Measurements from ENCODE around the gene RNF152.

RNF152 gene

DNA sequence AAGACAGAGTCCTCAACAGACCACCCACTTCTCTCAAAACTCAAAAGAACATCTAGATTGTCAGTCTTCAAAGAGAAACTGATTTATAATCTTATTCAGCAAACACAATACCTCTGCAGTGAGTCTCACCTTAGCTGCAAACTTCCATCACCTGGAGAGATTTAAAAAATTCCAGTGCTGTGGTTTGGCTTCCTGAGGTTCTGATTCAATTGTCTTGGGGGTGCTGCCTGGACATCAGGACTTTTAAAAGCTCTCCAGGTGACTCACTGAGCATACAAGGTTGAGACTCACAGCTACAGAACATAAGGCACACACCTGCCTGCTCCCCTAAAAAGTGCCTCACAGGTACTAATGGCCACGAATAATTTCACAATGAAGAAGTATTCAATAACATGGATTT is 40.3 kb downstream of the RNF152 start:
- peak; percentile 22 for DNase-seq

DNA sequence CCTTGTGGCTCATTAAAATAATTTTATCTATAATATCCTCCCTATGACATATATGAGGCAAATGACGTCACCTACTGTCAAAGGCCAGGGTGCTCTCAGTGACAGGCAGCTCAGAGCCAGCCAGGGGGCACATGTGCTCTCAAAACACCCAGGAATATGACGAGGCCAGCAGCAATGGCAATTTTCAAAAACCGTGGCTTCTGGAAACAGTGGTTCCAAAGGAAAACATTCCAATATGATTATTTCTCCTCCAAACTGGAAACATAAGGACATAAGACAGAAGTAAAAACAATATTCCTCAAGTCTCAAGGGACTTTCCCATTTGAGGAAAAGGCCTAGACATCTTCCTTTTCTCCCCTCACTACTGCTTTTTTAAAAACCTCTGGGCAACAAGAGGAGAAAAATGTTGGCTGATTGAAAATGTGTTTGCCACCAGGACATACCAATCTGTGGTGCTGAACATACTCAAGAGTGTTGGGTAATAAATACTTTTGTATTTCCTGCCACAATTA is 40.8 kb downstream of the RNF152 start:
- DNase-seq = peak; percentile 86

DNA sequence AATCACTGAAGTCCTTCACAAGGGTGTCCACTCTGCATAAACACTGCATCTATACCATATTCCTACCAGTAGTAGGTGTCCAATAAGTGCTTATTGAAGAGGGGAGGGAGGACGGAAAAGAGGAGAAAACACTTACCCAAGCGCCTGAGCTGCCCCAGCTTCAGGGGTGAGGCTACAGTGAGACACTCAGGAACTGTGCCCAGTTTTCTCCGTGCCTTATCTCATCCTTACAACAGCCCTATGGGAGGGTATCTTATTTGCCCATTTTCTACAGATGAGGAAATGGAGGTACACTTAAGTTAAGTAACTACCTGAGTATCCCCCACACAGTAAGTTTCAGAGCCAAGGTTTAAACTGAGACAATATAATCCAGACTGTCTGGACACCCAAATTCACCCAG is 41.5 kb downstream of the RNF152 start:
- DNase-seq = no peak

DNA sequence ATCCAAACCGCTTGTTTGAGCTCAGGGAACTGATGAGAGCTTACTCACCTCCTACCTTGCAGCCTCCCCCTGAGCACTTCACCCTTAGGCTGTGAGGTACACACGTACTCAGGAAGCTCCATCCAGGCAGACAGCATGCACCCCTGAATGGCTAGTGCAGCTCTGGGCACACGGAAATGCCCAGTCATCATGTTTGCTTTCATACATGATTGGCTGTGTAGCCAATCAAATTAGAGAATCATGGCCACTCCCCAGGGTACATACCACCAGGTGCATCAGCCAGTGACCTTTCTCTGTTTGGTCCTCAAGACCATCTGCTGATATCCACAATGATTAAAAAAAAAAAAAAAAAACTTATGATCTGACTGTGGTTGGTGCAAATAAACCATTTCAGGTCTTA is 42.1 kb downstream of the RNF152 start:
- DNase-seq = no peak

DNA sequence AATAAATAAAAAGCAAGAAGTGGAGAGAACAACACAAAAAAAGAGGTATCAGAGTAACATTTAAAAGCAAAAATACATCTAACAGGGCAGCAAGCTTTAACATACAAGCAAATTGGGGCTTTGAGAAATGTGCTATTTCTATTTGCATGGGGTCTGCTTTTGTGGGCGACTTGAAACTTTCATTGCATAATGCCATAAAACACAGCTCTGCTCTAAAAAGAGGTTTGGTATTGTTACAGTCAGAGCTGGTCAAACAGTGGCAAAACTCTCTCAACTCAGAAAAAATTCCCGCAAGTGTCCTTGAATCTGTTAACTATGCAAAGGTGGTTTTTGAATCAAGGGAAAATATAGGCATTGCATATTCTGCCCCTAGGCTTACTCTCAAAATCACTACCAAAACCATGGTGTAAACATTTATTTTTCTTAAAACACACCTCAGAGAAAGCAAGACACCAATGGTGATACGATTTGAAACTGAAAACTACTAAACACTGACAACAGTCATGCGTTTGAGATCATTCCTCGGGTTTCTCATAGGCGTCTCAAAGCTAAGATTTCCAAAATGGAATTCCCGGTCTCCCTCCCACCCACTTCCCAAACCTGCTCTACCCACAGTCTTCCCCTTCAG is 45.5 kb downstream of the RNF152 start:
- no peak for DNase-seq

DNA sequence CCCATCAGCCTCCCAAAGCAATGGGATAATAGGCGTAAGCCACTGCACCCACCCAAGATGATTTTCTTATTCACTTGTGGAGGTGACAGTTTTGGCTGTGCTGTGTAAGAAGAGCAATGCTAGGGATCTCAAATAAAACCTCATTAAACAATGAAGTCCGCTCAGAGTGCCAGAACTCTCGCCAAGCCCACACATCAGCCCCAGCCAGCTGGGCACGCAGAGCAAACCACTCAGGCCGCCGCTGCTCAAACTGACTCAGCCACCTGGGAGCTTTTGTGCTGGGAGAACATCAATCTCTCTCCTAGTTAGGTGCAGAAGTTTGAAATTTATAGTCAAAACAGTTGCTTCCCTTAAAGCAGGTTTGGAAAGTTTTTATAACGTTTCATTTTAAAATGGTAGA is 47.6 kb downstream of the RNF152 start:
- DNase-seq = no peak

DNA sequence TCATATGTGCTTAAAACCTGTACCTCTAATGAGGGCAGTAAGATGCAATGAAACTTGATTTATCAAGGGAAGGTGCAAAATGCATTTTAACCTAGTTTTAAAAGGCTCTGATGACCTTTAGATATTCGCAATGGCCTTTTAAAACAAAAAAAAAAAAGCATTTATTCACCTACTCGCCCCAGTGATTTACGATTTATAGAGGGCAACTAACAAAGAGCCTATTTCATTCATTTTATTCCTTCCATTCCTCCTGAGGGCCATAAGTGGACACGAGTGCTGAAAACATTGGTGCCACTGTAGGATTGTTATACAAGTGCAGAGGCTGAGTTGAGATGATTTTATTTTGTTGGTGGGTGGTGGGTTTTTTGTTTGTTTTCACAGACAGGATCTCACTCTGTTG is 48.1 kb downstream of the RNF152 start:
- no peak for DNase-seq

DNA sequence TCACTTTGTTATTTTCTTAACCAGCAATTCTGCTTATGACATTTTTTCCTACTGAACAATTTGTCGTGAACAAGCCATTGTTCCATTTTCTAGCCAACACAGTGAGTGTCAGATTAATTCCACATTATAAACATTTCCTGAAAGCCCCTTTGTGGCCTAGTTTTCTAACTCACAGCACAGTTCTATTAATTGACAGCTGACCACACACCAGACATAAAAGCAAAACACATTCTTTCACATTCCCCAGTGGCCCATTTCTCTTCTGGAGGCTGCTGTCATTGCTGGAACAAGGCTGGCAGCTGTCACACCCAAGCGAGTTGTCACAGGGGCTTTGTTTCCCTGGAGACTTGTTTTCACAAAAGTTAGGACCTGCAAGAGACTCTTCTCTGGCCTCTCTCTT is 50.7 kb downstream of the RNF152 start:
- DNase-seq = peak; percentile 51

DNA sequence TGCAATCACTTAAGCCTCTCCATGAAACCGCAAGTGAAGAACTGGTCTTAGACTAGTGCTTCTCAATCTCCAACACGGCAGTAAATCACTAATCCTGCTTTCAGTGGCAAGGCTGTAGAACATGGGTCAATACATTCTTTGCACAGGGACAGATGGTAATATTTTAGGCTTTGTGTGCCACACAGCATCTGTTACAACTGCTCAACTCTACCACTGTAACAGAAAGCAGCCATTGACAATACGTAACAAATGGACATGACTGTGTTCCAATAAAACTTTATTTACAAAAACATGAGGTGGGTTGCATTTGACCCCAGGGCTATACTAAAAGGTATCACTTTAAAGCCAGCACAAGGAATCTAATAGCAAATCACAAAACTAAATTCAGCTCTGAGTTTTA is 51.1 kb downstream of the RNF152 start:
- DNase-seq = no peak

DNA sequence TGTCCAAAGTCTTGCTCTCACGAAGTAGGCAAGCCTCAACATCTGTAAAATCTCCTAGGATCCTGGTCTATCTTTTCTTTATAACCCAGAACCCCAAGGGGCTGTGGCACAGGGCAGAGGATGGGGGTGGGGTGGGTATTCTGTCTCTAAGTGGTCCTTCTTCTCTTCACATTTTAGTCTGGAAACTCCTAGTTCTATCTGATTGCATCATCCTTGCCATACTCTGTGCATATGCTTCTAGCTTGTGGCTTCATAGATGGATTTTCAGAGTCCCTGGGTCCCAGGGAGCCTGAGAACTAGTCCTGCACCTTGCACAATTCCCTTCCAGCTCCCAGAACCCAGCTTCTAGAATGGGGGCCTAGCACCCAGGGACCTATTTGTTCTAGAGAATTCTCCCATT is 52.5 kb downstream of the RNF152 start:
- DNase-seq = no peak

DNA sequence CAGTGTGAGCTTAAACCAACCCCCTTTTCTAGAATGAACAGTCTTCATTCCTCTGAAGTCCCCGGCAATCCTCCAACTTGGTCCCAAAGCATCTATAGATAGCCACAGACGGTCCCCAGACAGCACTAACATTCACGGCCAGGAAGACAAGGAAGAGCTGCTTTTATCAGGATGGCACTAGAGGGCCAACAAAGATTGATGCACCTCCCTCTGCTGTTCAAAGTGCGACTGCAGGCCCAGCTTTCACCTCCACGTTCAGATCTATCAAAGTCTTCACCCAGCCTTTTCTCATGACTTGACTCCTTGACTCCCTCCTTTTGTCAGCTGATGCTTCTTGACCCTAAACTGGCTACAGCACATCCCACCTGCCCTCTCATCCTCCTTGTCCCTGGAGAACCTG is 54.3 kb downstream of the RNF152 start:
- DNase-seq = no peak

DNA sequence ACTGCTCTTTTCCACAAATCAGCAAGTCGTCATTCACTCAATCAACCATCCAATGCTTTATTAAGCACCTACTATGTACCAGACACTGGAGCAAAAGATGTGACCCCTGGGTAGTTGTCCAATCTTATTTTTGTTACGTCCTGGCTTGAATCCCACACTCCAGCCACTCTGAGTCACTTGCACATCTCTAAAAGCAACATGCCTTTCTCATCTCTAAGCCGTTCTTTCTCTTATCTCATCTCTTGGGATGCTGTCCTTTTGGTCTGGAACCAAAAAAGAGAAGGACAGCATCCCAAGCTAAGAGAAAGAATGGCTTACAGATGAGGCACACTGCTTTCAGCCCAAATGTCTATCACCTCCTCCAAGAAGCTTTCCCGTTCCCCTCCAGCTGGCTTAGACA is 58.8 kb downstream of the RNF152 start:
- peak; percentile 28 for DNase-seq

DNA sequence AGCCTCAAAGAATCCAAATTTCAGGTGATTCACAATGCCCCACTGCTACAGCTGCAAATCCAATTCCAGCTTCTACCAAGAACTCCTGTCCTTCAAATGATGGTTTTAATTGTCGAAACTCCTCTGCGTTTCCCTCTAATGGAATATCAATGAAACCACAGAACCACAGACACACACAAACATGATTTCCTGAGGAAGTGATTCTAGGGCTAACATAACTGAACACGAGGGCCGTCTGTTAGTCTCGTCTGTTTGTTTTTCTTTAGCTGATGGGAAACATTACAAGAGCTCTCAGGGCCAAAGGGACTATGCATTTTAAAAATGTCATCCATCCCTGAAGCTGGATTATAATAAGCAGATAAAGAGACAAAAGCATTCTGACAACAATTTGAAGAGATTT is 59.4 kb downstream of the RNF152 start:
- peak; percentile 80 for DNase-seq

DNA sequence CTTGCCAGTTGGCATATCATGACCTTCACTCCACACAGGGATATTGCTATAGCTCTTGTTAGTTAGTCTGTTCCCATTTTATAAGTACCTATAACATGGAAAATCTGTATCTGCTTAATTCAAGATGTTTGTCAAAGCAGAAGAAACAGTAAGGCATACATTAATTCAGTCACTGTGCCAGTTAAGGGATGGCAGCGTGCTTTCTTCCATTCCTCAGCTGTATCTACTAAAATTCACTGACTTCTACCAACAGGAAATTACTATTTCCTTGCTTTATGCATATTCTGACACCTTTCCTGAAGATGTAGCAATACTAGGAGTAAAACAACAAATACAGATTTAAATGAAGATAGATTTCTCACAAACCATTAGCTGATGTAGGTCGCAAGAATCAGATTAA is 59.9 kb downstream of the RNF152 start:
- DNase-seq = no peak

DNA sequence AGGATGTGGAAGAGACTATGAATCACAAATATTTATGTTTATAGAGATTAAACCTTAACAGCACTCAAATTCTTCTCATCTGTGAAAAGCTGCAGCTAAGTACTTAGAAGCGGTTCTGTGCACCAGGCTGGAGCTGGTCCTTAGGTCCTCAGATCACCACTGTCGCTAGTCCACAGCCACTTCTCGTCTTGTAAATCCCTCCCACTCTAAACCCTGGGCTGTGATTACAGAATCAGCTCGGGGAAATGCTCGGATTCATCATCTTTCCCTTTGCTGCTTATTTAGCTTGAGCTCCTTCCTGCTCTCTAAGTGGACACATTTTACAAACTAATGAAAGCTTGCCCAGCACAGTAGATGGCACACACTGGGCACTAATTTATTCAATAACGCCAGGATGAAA is 61.7 kb downstream of the RNF152 start:
- DNase-seq = no peak

DNA sequence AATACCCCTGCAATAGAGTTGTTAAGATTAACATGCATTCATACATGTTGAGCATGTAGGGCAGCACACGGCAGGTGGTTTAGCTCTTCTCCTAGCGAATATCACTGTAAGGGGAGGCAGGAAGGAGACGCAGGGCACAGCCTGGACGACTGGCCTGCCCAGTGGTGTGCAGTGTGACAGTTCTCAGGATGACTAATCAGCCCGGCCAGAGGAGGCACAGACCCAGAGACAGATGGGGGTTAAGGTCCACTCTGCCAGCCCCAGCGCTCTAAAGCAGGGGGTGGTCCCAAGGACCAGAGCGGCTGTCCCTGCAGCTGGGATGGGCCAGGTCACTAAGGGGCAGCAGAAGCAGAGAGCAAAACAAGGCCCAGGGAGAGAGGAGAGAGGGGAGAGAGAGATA is 63.7 kb downstream of the RNF152 start:
- no peak for DNase-seq

DNA sequence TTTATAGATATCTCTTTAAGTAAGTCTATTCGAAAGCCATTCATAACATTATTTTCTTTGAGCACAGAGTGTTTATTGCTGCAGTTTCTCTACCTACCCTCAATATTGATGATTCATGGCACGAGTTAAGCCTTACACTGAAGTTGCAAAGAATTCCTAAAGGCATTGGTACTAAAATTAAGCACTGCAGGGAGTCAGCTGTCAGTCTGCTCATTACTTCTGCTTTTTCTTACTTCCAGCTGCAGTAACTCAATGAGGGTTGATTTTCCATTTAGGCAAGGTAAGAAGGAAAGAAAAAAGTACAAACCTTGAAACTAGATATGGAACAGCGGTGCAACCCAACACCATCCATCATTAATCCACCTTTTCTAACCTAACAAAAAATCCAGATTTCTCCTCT is 65.2 kb downstream of the RNF152 start:
- no peak for DNase-seq

DNA sequence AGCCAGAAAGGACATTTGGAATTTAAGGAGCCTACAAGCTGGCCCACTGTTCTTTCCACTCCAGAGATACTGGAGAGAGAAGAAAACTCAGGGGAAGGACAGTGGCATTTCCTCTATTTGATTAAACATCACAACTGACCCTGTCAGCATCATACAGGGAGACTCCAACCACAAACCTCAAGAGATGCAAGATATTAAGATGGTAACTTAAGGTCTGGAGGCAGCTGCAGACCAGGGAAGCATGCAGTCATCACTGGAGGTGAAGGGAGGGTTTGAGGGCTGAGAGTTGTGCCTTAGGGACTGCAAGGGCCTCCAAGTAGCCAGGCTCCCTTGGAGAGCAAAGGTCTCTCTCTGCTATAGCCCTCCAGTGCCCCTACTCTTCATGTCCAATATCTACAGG is 67.4 kb downstream of the RNF152 start:
- peak; percentile 82 for DNase-seq

DNA sequence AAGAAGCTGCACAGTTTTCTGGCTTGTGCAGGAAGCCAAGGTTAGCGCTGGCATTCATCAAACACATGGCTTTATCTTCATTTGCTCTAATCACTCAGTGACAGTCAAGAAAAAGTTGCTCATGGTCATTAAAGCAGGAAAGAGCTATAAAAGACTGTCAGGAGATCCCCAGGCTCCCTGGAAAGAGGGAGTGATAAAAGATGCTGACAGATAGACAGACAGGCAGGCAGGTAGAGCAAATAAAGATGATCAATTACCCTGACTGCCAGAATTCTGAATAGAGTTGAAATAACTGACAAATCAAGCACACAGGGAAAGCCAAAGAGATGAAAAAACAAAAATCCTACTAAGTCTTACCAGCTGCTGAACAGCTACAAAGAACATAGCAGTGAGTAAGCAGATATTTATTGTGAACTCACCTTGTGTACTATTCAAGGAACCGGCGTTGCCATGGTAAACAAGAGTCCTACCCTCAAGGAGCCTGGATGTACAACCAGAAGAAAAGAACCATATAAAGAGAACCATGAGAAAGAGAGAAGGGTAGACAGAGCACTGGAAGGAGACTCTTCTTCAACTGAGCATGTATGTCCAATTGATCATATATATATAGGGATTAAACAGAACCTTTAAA is 68.0 kb downstream of the RNF152 start:
- DNase-seq = no peak

DNA sequence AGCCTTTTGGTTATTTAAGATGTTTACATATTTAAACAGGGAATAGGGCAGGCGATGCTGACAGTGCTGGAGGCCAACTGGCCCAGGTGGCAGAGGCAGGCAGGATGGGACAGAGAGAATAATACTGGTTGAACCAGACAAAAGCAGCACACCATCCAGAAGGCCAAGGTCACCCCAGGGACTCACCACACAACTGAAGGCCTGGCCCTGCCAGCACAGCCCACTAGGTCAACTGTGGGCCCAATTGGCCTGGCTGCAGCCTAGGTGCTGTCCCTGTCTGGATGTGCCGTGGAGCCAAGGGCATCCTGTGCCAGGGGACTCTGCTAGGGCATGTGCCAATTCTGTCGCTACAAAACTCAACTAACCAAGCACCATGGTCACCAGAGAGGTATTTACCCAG is 69.2 kb downstream of the RNF152 start:
- no peak for DNase-seq

DNA sequence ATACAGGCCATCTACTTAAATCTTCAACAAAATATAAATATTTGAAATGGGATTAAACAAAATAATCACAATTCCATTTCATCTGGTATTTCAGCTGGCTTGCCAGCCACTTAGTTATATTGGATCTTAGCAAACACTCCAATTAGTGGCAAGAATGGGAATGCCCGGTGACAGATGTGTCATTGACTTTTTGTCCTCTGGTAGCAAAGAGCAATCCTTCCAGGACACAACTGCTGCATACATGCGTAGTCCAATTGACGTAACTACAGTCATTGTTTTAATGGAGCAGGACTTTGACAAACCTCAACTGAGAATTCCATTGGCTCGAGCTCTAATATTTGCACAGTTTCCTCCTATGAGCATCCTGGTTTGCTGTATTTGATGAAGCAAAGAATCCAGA is 69.9 kb downstream of the RNF152 start:
- no peak for DNase-seq

DNA sequence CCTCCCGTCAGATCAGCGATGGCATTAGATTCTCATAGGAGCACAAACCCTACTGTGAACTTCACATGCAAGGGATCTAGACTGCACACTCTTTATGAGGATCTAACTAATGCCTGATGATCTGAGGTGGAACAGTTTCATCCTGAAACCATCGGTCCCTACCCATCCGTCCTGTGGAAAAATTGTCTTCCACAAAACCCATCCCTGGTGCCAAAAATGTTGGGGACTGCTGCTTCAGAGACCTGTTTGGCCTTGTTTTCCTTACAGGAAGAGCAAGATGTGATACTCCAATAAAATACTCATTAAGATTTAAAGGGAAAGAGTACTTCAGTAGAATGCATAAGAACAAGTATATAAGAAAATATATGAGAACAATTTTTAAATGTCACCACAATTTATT is 71.1 kb downstream of the RNF152 start:
- DNase-seq = no peak

DNA sequence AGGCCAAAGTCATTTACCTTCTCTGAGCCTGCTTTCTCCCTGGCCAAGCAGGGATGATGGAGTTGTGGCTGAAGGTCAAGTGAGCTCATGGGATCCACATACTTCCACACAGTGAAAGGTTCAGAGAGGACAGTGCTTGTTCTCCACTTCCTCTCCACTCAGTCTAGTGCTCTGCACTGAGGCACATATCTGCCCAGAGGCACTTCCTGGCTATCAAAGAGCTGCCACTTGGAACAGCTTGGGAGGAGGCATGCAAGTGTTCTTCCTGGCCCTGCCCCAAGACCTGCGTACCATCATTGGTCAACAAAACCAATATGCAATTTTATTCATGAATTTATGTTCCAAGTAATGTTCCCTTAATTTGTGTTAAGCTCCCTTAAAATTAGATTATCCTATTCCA is 71.9 kb downstream of the RNF152 start:
- DNase-seq = no peak

DNA sequence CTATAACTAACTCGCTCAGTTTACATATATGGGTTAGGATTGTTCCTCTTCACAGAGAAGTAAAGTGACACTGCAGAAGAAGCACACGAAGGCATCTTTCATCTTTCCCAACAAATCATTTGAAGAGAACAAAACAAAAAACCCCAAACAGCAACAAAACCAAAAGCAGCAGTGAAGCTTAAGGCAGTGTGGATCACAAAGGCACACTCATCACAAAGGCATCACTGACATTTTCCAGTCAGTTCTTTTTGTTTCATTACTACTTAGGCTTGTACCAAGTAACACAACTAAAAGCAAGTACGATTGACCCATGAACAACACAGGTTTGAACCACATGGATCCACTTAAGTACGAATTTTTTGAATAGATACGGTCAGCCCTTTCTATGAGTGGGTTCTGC is 75.7 kb downstream of the RNF152 start:
- DNase-seq = peak; percentile 50
